Naive B cell (primary cell): ENCODE results near the gene MBD5. TPM values are rescaled to one million over a fixed set of nuclear protein-coding genes. Genes with fewer than 3 reads are reported as not detected.

Experiments
- ATAC-seq, 2 donors: fragments of 150-1000 bp; cut with Tn5 transposase; 2 replicates each; pipeline ENCODE4 v1.10.0; 2021; ENCODE audit warnings: low read depth in 2 of 2, mild to moderate bottlenecking in 2 of 2, moderate library complexity in 2 of 2
- DNase-seq: peaks from one replicate; pipeline ENCODE4 v3.0.0; 2022
- H3K27ac Mint-ChIP-seq, 6 donors: one replicate each; pipeline ENCODE4 v1.8.0; 2020 to 2022; ENCODE audit warnings: mild to moderate bottlenecking in 6 of 6, mixed read lengths in 6 of 6, moderate library complexity in 5 of 6, inconsistent platforms in 2 of 6
- H3K27me3 Mint-ChIP-seq, 3 donors: one replicate each; pipeline ENCODE4 v1.8.0; 2021 to 2022; ENCODE audit warnings: mixed read lengths in 3 of 3, mild to moderate bottlenecking in 1 of 3
- H3K36me3 Mint-ChIP-seq, 2 donors: one replicate each; pipeline ENCODE4 v1.8.0; 2020 to 2022; ENCODE audit warnings: mixed read lengths in 2 of 2, inconsistent platforms in 1 of 2, mild to moderate bottlenecking in 1 of 2
- H3K4me1 Mint-ChIP-seq, 3 donors: one replicate each; pipeline ENCODE4 v1.8.0; 2020 to 2022; ENCODE audit warnings: mixed read lengths in 3 of 3, inconsistent platforms in 1 of 3, mild to moderate bottlenecking in 1 of 3, moderate library complexity in 1 of 3
- H3K4me3 Mint-ChIP-seq, 8 donors: one replicate each; pipeline ENCODE4 v1.8.0; 2020 to 2022; ENCODE audit warnings: mild to moderate bottlenecking in 8 of 8, mixed read lengths in 8 of 8, moderate library complexity in 8 of 8, inconsistent platforms in 2 of 8
- H3K9me3 Mint-ChIP-seq, 7 donors: one replicate each; pipeline ENCODE4 v1.8.0; 2020 to 2022; ENCODE audit warnings: mixed read lengths in 7 of 7, mild to moderate bottlenecking in 5 of 7, inconsistent platforms in 2 of 7, moderate library complexity in 1 of 7
- polyA plus RNA-seq, 6 donors: library from polyadenylated mRNA; unstranded; fragments of 300-500 nt; fragmentation: Illumina TruSeq; gene quantifications; one replicate each; pipeline ENCODE4 v1.2.3, GENCODE V29; 2021; ENCODE audit warnings: low read depth in 6 of 6

The MBD5 gene
- polyA plus RNA-seq, 6 donors from 2014 or later: 5.2 to 22.8 (median 16.5) TPM

DNA sequence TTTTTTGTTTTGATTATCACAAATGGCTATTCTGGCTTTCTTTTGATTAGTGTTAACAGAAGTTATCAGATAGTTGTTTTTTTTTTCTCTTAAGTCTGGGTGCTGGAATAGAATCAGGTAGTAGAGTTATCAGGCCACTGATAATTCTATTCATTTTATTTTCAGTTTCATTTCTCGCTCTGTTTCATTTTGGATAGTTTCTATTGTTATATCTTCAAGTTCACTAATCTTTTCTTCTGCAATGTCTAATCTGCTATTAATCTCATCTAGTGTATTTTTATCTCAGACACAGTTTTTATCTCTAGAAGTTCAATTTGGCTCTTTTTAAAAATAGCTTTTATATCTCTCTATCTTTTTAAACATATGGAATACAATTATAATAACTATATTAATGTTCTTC is 381.9 kb downstream of the MBD5 start:
- Mint-ChIP-seq H3K27me3 (no peaks in the 10 kb centered on the region), H3K4me3 (no peak overlapping the region), H3K27ac (peak overlapping the region in 1 of 6 donors; percentile 11)

DNA sequence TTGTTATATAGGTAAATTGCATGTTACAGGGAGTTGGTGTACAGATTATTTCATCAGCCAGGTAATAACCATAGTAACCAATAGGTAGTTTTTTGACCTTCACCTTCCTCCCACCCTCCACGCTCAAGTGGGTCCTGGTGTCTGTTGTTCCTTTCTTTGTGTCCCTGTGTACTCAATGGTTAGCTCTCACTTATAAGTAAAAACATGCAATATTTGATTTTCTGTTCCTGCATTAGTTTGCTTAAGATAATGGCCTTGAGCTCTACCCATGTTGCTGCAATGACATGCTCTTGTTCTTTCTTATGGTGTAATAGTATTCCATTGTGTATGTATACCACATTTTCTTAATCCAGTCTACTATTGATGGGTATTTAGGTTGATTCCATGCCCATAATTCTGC is 390.0 kb downstream of the MBD5 start:
- Mint-ChIP-seq H3K4me3 (no peak overlapping the region), H3K36me3 (peaks cover 23 to 51% of the 10 kb centered on the region in 2 donors), H3K4me1 (peaks cover 6 to 33% (median 15%) of the 10 kb centered on the region in 3 donors), H3K9me3 (peaks cover 14 to 45% (median 43%) of the 10 kb centered on the region in 7 donors), H3K27me3 (no peaks in the 10 kb centered on the region), H3K27ac (no peak overlapping the region)
- no peak for ATAC-seq
- DNase-seq: no peak

More for the DNA sequence above, 381.9 kb downstream of the MBD5 start:
- ATAC-seq (no peak), DNase-seq (no peak)
- peaks cover 0 to 16% (median 6%) of the 10 kb centered on the region in 7 donors for H3K9me3 Mint-ChIP-seq
- H3K36me3 Mint-ChIP-seq: peaks cover 23 to 24% of the 10 kb centered on the region in 2 donors
- H3K4me1 Mint-ChIP-seq: peaks cover 3 to 9% (median 8%) of the 10 kb centered on the region in 3 donors

DNA sequence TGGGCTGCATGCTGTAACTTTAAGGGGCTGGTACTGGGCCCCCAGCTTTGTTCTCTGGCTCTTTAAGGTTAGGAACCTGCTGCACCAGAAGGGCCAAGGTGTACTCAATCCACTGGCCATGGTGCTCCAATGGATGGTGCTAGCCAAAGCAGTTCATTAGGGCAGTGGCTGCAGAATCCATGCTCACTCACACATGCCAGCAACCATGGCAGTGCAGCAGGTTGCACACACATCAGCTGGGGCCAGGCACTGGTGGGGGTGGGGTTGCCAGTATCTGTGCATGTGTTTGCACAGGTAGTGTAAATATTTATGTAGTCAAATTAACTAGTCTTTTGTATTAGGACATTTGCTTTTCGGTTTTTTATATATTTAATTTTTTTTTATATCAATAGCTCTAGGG is 395.4 kb downstream of the MBD5 start:
- peaks cover 37 to 46% of the 10 kb centered on the region in 2 donors for H3K36me3 Mint-ChIP-seq

DNA sequence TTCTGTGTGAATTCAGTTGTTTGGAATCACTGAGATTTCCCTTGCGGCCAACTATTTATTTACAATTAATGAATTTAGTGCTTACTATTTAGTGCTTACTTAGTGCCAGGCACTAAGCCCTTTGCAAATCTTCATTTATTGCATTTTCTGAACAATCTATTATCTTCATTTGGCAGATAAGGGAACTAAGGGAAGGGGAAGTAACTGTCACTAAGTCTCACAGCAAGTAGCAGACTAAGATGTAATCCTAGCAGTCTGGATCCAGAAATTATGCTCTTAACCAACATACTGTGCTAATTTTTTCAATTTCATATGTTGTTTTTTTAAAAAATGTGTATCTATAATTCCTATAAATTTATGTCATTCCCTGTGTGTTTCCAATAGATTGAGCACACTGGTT is 409.2 kb downstream of the MBD5 start:
- Mint-ChIP-seq H3K27ac (no peak overlapping the region), H3K9me3 (peaks cover 3 to 23% (median 11%) of the 10 kb centered on the region in 7 donors), H3K4me1 (peaks cover 2 to 20% (median 8%) of the 10 kb centered on the region in 3 donors), H3K27me3 (no peaks in the 10 kb centered on the region), H3K36me3 (peaks cover 0 to 5% of the 10 kb centered on the region in 2 donors), H3K4me3 (no peak overlapping the region)
- DNase-seq: no peak
- no peak for ATAC-seq

More for the DNA sequence above, 395.4 kb downstream of the MBD5 start:
- ATAC-seq (no peak), DNase-seq (no peak)
- peaks cover 0 to 19% (median 5%) of the 10 kb centered on the region in 3 donors for H3K4me1 Mint-ChIP-seq
- H3K9me3 Mint-ChIP-seq: peaks cover 14 to 56% (median 46%) of the 10 kb centered on the region in 7 donors
- no peak overlapping the region for H3K4me3 Mint-ChIP-seq
- no peaks in the 10 kb centered on the region for H3K27me3 Mint-ChIP-seq
- H3K27ac Mint-ChIP-seq: no peak overlapping the region

DNA sequence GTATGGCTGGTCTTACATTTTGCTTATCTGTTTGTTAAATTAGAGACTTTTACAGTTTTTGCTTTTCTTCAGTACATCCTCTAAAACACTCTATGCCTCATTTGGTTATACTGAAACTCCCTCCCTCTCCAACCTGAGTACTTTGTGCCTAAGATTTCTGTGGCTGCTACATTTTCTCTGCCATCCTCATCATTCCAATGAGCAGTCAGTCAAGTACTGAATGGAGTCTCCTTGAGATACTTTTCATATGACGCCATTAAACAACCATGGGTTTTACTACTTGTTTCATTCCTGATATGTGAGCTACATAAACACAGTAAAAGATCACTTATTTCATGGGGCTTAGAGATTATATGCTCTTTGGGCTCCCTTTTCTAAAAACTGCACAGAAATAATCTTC is 427.0 kb downstream of the MBD5 start:
- Mint-ChIP-seq H3K27ac (no peak overlapping the region), H3K36me3 (no peaks in the 10 kb centered on the region), H3K9me3 (no peaks in the 10 kb centered on the region), H3K27me3 (no peaks in the 10 kb centered on the region), H3K4me1 (peaks cover 0 to 6% (median 0%) of the 10 kb centered on the region in 3 donors), H3K4me3 (no peak overlapping the region)
- no peak for ATAC-seq
- no peak for DNase-seq

DNA sequence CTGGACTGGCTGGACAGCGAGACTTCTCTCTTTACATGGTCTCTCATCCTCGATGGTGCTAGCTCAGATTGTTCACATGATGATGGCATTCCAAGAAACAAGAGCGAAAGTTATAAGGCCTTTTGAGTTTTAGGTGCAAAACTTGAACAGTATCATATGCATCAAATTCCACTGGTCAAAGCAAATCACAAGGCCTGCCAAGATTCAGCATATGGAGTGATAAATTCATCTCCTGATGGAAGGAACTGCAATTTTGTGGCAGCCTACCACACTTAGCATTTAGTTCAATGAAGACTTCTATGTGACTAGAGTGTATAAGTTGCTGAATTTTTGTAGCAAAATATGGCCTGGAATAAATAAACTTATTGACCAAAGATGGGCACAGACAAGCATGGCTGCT is 429.6 kb downstream of the MBD5 start:
- peak overlapping the region in 1 of 6 donors; percentile 28 for H3K27ac Mint-ChIP-seq
- H3K36me3 Mint-ChIP-seq: no peaks in the 10 kb centered on the region
- no peaks in the 10 kb centered on the region for H3K9me3 Mint-ChIP-seq
- H3K27me3 Mint-ChIP-seq: no peaks in the 10 kb centered on the region
- DNase-seq: no peak
- no peak for ATAC-seq
- H3K4me1 Mint-ChIP-seq: peaks cover 0 to 6% (median 0%) of the 10 kb centered on the region in 3 donors
- H3K4me3 Mint-ChIP-seq: no peak overlapping the region

DNA sequence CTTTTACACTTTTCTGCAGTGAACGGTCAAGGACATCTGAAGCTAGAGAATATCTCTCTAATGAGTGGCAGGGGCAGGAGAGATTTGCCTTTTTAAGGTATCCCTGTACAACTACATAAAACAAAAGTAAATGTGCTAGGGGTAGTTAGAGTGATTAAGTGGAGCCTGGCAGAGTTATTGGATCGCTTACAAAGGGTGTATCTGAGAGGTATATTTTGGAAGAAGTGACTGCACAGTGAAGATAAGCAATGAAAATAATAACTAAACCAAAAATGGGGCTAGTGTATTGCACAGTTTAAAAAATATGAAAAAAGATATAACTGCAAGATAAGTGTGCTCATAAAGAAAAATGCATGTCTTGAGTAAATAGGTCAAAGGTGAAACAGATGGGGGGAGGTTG is 430.2 kb downstream of the MBD5 start:
- no peak for DNase-seq
- ATAC-seq: no peak
- Mint-ChIP-seq H3K27ac (peak overlapping the region in 1 of 6 donors; percentile 28), H3K4me3 (no peak overlapping the region), H3K36me3 (no peaks in the 10 kb centered on the region), H3K9me3 (no peaks in the 10 kb centered on the region), H3K4me1 (peaks cover 0 to 6% (median 0%) of the 10 kb centered on the region in 3 donors), H3K27me3 (no peaks in the 10 kb centered on the region)

DNA sequence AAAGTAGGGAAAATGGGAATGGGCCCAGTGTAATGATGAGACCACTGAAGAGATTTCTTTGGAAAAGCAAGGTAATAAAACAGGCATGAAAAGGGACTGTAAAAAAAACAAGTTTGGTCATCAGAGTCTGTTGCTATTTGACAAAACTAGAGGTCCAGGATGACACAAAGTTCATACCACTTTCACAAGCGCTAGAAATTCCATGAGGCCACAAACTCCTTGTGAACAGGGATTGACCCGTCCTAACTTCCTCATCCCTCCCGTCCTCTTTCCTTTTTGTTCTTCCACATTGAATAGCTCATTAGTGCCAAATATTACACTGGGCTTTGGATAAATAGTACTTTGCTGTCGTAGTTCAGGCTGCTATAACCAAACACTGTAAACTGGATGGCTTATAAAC is 434.9 kb downstream of the MBD5 start:
- no peak overlapping the region for H3K4me3 Mint-ChIP-seq
- no peaks in the 10 kb centered on the region for H3K9me3 Mint-ChIP-seq
- H3K27ac Mint-ChIP-seq: no peak overlapping the region
- no peak for DNase-seq
- peaks cover 0 to 7% of the 10 kb centered on the region in 2 donors for H3K36me3 Mint-ChIP-seq
- H3K4me1 Mint-ChIP-seq: no peaks in the 10 kb centered on the region
- no peak for ATAC-seq
- no peaks in the 10 kb centered on the region for H3K27me3 Mint-ChIP-seq

DNA sequence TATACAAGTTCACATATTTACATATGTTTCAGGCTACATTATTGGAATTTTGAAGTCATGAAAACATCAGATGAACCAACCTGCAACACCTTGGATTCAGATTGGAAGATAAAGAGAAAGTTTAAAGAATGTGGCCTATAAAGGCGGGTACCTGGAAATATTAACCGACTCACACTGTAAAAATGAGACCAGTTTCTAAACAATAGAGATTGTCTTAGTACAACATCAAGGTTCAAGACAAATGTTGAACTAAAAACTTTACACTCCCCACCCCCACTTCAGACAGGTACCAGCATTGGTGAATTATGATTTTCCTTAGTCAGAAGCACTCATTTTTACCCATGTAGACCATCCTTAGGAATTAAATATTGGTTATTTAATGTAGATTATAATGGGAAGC is 437.3 kb downstream of the MBD5 start:
- Mint-ChIP-seq H3K4me1 (no peaks in the 10 kb centered on the region), H3K36me3 (peaks cover 0 to 7% of the 10 kb centered on the region in 2 donors), H3K27ac (no peak overlapping the region), H3K4me3 (no peak overlapping the region), H3K9me3 (no peaks in the 10 kb centered on the region), H3K27me3 (no peaks in the 10 kb centered on the region)
- ATAC-seq (no peak), DNase-seq (no peak)

DNA sequence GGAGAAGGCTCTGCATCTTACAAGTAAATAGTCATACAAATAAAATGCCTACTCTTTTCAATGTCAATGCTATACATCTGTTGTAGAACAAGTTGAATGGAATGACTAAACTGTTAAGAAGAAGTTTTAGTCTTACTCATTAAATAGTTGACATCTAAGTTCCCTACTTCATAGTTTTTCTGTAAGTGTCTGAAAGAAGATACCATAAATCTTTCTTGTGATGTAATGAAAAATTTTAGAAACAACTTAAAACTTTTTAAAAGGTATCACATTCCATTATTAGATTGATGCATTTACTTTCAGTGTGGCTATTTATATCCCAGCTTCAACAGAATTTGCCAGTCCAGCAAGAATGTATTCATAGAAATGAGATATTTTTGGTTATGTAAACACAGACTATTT is 438.5 kb downstream of the MBD5 start:
- DNase-seq: no peak
- Mint-ChIP-seq H3K36me3 (peaks cover 0 to 7% of the 10 kb centered on the region in 2 donors), H3K4me1 (no peaks in the 10 kb centered on the region), H3K27me3 (no peaks in the 10 kb centered on the region), H3K9me3 (no peaks in the 10 kb centered on the region), H3K27ac (no peak overlapping the region), H3K4me3 (no peak overlapping the region)
- ATAC-seq: no peak

DNA sequence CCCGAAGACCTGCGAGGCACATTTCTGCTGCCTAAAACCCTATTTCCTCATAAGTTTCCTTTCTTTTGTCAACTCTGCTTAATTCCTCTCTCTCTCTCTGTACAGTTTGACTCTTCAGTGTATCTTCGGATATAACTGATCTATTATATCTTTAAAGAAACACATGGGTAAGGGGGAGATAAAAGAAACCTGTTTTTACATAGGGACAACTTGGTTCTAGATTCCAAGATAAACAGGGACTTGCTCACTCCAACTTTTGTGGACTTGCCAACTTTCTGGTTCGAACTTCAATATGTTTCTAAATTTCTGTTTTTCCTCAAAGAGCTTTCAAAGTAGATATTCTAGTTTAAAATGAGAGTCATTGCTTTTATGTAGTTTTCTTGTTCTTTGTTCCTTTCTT is 441.0 kb downstream of the MBD5 start:
- peaks cover 0 to 12% of the 10 kb centered on the region in 2 donors for H3K36me3 Mint-ChIP-seq
- no peak overlapping the region for H3K27ac Mint-ChIP-seq
- no peaks in the 10 kb centered on the region for H3K27me3 Mint-ChIP-seq
- H3K9me3 Mint-ChIP-seq: no peaks in the 10 kb centered on the region
- H3K4me1 Mint-ChIP-seq: no peaks in the 10 kb centered on the region
- DNase-seq (no peak), ATAC-seq (no peak)
- no peak overlapping the region for H3K4me3 Mint-ChIP-seq

DNA sequence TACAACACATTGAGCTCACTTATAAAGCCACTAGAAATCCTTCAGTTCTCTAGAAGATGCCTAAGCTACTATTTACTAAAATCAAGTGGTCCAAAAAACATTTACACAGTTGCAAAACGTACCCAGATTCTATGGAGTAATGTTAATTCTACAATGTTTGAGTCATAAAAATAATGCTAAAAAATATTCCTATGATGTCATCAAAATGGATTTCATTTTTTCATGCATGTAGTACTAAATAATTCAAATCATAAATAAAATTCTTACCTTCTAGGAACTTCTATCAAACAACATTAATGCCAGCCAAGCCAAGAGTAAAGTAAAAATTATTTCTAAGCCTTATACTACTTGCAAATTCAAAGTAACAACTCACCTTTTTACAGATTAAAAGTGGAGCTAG is 454.7 kb downstream of the MBD5 start:
- Mint-ChIP-seq H3K36me3 (no peaks in the 10 kb centered on the region), H3K27ac (no peak overlapping the region), H3K4me1 (no peaks in the 10 kb centered on the region), H3K9me3 (no peaks in the 10 kb centered on the region), H3K27me3 (no peaks in the 10 kb centered on the region), H3K4me3 (no peak overlapping the region)
- DNase-seq (no peak), ATAC-seq (no peak)

DNA sequence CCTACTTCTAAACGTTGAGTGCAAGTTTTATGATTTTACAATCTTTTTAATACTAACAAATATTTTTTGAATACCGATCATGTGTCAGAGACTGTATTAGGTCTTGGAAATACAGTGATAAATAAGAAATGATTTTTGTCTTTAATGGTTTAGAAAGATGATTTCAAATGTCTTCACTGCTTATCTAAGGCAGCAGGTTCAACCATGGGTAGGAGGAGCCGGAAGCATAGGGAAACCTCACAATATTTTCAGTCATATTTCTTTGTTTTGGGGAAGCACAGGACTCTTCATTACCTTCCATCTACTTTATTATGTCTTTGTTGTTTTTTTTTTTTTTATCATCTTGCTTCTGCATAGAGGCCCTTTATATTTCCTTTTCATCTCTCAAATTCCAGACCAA is 458.5 kb downstream of the MBD5 start:
- DNase-seq: no peak
- ATAC-seq: no peak
- Mint-ChIP-seq H3K36me3 (peaks cover 8 to 12% of the 10 kb centered on the region in 2 donors), H3K27me3 (no peaks in the 10 kb centered on the region), H3K9me3 (peaks cover 0 to 8% (median 2%) of the 10 kb centered on the region in 7 donors), H3K4me3 (no peak overlapping the region), H3K27ac (peak overlapping the region in 2 of 6 donors; percentile 12 to 33), H3K4me1 (peaks cover 7 to 18% (median 12%) of the 10 kb centered on the region in 3 donors)

DNA sequence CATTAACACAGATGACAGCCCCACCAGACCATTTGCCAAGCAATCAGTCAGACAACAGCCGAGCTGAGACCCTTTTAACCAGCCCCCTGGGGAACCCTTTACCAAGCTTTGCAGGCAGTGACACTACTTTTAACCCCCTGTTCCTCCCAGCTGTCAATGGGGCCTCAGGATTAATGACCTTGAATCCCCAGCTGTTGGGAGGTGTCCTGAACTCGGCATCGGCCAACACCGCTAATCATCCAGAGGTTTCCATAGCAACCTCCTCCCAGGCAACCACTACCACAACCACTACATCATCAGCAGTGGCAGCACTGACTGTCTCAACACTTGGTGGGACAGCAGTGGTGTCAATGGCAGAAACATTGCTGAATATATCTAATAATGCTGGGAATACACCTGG is 462.8 kb downstream of the MBD5 start:
- Mint-ChIP-seq H3K27me3 (no peaks in the 10 kb centered on the region), H3K4me3 (peak overlapping the region in 1 of 8 donors; percentile 4), H3K36me3 (peaks cover 8 to 17% of the 10 kb centered on the region in 2 donors), H3K27ac (peak overlapping the region in 4 of 6 donors; percentile 22 to 64 (median 42)), H3K9me3 (peaks cover 0 to 8% (median 2%) of the 10 kb centered on the region in 7 donors), H3K4me1 (peaks cover 12 to 19% (median 14%) of the 10 kb centered on the region in 3 donors)
- DNase-seq: no peak
- ATAC-seq: no peak

DNA sequence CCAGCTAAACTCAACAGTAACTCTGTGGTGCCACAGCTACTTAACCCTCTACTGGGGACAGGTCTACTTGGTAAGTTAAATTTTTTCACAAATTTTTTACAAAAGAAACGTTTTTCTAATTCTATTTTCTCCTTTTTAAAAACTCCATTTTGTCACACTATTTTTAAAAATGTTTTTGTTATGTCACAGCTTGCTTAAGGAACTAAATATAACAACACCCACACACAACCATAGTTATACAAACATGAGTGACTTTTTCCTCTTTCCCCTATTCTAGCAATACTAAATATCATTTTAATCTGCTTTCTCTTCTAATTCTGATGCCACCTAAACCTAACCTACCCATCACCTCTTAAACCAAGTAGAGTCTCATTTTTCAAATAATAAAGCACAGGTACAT is 463.2 kb downstream of the MBD5 start:
- Mint-ChIP-seq H3K4me1 (peaks cover 12 to 19% (median 14%) of the 10 kb centered on the region in 3 donors), H3K9me3 (peaks cover 0 to 8% (median 2%) of the 10 kb centered on the region in 7 donors), H3K27me3 (no peaks in the 10 kb centered on the region), H3K4me3 (peak overlapping the region in 3 of 8 donors; percentile 48 to 78 (median 65)), H3K36me3 (peaks cover 8 to 17% of the 10 kb centered on the region in 2 donors), H3K27ac (peak overlapping the region in 4 of 6 donors; percentile 52 to 92 (median 62))
- no peak for ATAC-seq
- DNase-seq: no peak
